Stomach (tissue), 9 donors: ENCODE data around the gene ZBTB45. TPM values are rescaled to one million over a fixed set of nuclear protein-coding genes. Genes with fewer than 3 reads are reported as not detected.

Source experiments
- DNase-seq, 2 donors: peaks; one replicate each; pipeline versions ENCODE4 v3.0.0 to v3.0.0-alpha.2; 2013 to 2019
- H3K27ac ChIP-seq, 5 donors: fragments of 200-600 bp in 4 of 5; sonication (generic) in 4 of 5; one replicate each; pipeline ENCODE4 v1.5.1; 2013 to 2019; ENCODE audit warnings: mild to moderate bottlenecking in 1 of 5, moderate library complexity in 1 of 5
- H3K27me3 ChIP-seq, 3 donors: fragments of 200-600 bp; sonication (generic); one replicate each; pipeline ENCODE4 v1.5.1; 2017 to 2019; ENCODE audit warnings: mixed run types in 1 of 3
- H3K36me3 ChIP-seq, 4 donors: fragments of 200-600 bp; sonication (generic); 1 replicate in 3 of 4; 2 replicates in 1 of 4; pipeline ENCODE4 v1.5.1; 2016 to 2019
- H3K4me1 ChIP-seq, 4 donors: fragments of 200-600 bp; sonication (generic); one replicate each; pipeline ENCODE4 v1.5.1; 2016 to 2019
- H3K4me3 ChIP-seq, 4 donors: fragments of 200-600 bp; sonication (generic) in 3 of 4; one replicate each; pipeline ENCODE4 v1.5.1; 2016 to 2019; ENCODE audit warnings: mild to moderate bottlenecking in 1 of 4
- H3K9me3 ChIP-seq, 4 donors: fragments of 200-600 bp; sonication (generic); one replicate each; pipeline ENCODE4 v1.5.1; 2016 to 2019
- CTCF ChIP-seq, 7 experiments: fragments of 450-650 bp in 4 of 7; fragments of 200-600 bp in 3 of 7; sonication (generic) in 3 of 7; IDR thresholded peaks; one replicate each; pipeline ENCODE4 v1.5.1; 2016 to 2019; ENCODE audit warnings: antibody characterized with exemption in 7 of 7, control low read depth in 2 of 7, mild to moderate bottlenecking in 1 of 7
- EP300 ChIP-seq: sonication (generic); formaldehyde crosslinking; IDR thresholded peaks from one replicate; pipeline ENCODE4 v1.6.1; 2017; ENCODE audit warnings: antibody characterized with exemption
- POLR2A ChIP-seq, 4 donors: fragments of 450-650 bp; IDR thresholded peaks; one replicate each; pipeline ENCODE4 v1.6.1; 2016; ENCODE audit warnings: antibody characterized with exemption in 4 of 4, control low read depth in 2 of 4, mild to moderate bottlenecking in 1 of 4, moderate library complexity in 1 of 4
- POLR2AphosphoS5 ChIP-seq, 3 donors: sonication (generic); formaldehyde crosslinking; IDR thresholded peaks; one replicate each; pipeline ENCODE4 v1.6.1; 2016; ENCODE audit warnings: antibody characterized with exemption in 3 of 3
- WGBS, 5 donors: extraction: QIAGEN DNeasy Blood & Tissue Kit in 3 of 5; methylation state at CpG; one replicate each; pipeline versions ENCODE4 v1.1.5 to v1.1.7; 2013 to 2018; 5-methylcytosine and 5-hydroxymethylcytosine counted together
- intact Hi-C: fragments of 100-400 bp; cut with DNase I; formaldehyde crosslinking; loops from one replicate; pipeline ENCODE4 v1.15.1; 2023; ENCODE audit warnings: low total_unique reads
- polyA plus RNA-seq, 3 donors: library from polyadenylated mRNA; stranded (reverse); fragments of 200-250 nt; gene quantifications; one replicate each; pipeline ENCODE4 v1.2.3, GENCODE V29; 2013
- total RNA-seq, 5 donors: library from RNA; depleted of rRNA; stranded (reverse); fragments of >200 nt; gene quantifications; one replicate each; pipeline versions ENCODE4 v1.1.0 to v1.2.3, GENCODE V29; 2014 to 2016
- donor health status: healthy with polysubstance abuse.
- donor health status: Bipolar disorder and iron deficiency.
- donor health status: healthy.

ZBTB45 gene
- total and polyA plus RNA-seq, 8 donors: 2.4 to 49.0 (median 8.2) TPM; not detected in 1

- no peak overlapping the region for H3K27ac ChIP-seq
- intact Hi-C loops: no loop called here
- no peaks in the 10 kb centered on the region for H3K36me3 ChIP-seq
- DNase-seq: no peak
- TF ChIP-seq EP300 (no peak), POLR2AphosphoS5 (IDR thresholded peaks at IDR 0.05) (no peak), CTCF (IDR thresholded peaks at IDR 0.05) (no peak), POLR2A (IDR thresholded peaks at IDR 0.05) (no peak)
- no peak overlapping the region for H3K4me3 ChIP-seq
- H3K9me3 ChIP-seq: no peaks in the 10 kb centered on the region
- H3K27me3 ChIP-seq: peaks cover 0 to 30% (median 0%) of the 10 kb centered on the region in 3 donors
- WGBS, 5 donors: 66 to 81% (median 71%) methylated on average over 3 of the region's 3 CpGs
- no peaks in the 10 kb centered on the region for H3K4me1 ChIP-seq
Measured at GRCh38 chr19:58529405-58529804, 9.8 kb upstream of the ZBTB45 start.

- DNase-seq: no peak
Measured at GRCh38 chr19:58522709-58523108, 3.1 kb upstream of the ZBTB45 start.

GRCh38 chr19:58521651-58522050, 2.0 kb upstream of the ZBTB45 start:
- no peaks in the 10 kb centered on the region for H3K9me3 ChIP-seq
- TF ChIP-seq CTCF (IDR thresholded peaks at IDR 0.05) (no peak), POLR2A (IDR thresholded peaks at IDR 0.05) (no peak), EP300 (no peak), POLR2AphosphoS5 (IDR thresholded peaks at IDR 0.05) (no peak)
- H3K27ac ChIP-seq: peak overlapping the region in 4 of 5 donors; percentile 10 to 100 (median 74)
- intact Hi-C loops: no loop called here
- H3K27me3 ChIP-seq: no peaks in the 10 kb centered on the region
- no peak for DNase-seq
- no peak overlapping the region for H3K4me3 ChIP-seq
- WGBS, 5 donors: 32 to 63% (median 51%) methylated on average over 4 of the region's 4 CpGs
- H3K4me1 ChIP-seq: peaks cover 22 to 40% (median 33%) of the 10 kb centered on the region in 4 donors
- peaks cover 7 to 10% (median 9%) of the 10 kb centered on the region in 4 donors for H3K36me3 ChIP-seq

More at GRCh38 chr19:58522709-58523108, 3.1 kb upstream of the ZBTB45 start:
- Histone ChIP-seq H3K4me3 (no peak overlapping the region), H3K9me3 (no peaks in the 10 kb centered on the region), H3K36me3 (no peaks in the 10 kb centered on the region), H3K27ac (no peak overlapping the region), H3K27me3 (no peaks in the 10 kb centered on the region), H3K4me1 (peaks cover 19 to 30% (median 22%) of the 10 kb centered on the region in 4 donors)
- 84 to 92% (median 87%) methylated on average over 3 of the region's 3 CpGs for WGBS, 5 donors
- TF ChIP-seq POLR2AphosphoS5 (IDR thresholded peaks at IDR 0.05) (no peak), POLR2A (IDR thresholded peaks at IDR 0.05) (no peak), EP300 (no peak), CTCF (IDR thresholded peaks at IDR 0.05) (no peak)
- intact Hi-C loops: no loop called here

- 3 to 13% (median 7%) methylated on average over 6 to 7 of the region's 7 CpGs for whole genome bisulfite sequencing, 5 donors
- H3K4me1 ChIP-seq: peaks cover 22 to 55% (median 47%) of the 10 kb centered on the region in 4 donors
- H3K4me3 ChIP-seq: peak overlapping the region; percentile 80 to 94 (median 86)
- peak overlapping the region; percentile 96 to 100 (median 98) for H3K27ac ChIP-seq
- no peaks in the 10 kb centered on the region for H3K27me3 ChIP-seq
- DNase-seq: no peak
- TF ChIP-seq CTCF (IDR thresholded peaks at IDR 0.05): no peak
- no peak for TF ChIP-seq POLR2A (IDR thresholded peaks at IDR 0.05)
- no peak for TF ChIP-seq POLR2AphosphoS5 (IDR thresholded peaks at IDR 0.05)
- TF ChIP-seq EP300: no peak
- H3K36me3 ChIP-seq: peaks cover 16 to 24% (median 22%) of the 10 kb centered on the region in 4 donors
- intact Hi-C loops: no loop called here
- no peaks in the 10 kb centered on the region for H3K9me3 ChIP-seq
Measured at GRCh38 chr19:58520257-58520599, 618 bp upstream of the ZBTB45 start.
